ENCODE results near the gene CRMP1. TPM values are rescaled to one million over a fixed set of nuclear protein-coding genes. Genes with fewer than 3 reads are reported as not detected.

Gene CRMP1
- total RNA-seq, 6 experiments from 2014 or later, result 0.09 to 0.31 (median 0.10) TPM; not detected in 3

DNA sequence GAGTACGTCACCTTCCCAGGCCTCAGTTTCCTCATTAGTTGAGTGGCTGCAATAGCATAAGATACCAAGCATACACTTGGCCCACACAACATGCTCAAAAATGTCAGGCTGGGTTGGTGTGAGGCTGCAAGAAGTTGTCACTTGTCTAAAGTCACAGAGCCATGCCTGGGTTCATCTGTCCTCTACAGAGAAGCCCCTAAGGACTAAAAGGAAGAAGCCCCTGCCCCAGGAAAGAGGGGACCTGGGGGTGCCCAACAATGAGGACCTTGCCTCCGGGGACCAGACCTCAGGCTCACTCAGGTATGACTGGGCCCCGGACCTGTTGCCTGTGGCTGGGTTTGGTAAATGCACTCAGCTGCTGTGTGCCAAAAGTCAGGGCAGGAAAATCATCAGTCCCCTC, 82.7 kb downstream of the CRMP1 start:
- no peaks in the 10 kb centered on the region for H3K9me3 ChIP-seq
- no peak overlapping the region for H3K27ac ChIP-seq
- no peak overlapping the region for H3K4me3 ChIP-seq
- H3K27me3 ChIP-seq, result no peaks in the 10 kb centered on the region
- H3K36me3 ChIP-seq, result no peaks in the 10 kb centered on the region
- no peak for ATAC-seq
- WGBS (ENCODE audit: insufficient coverage, low coverage, low lambda C conversion rate, missing lambda C conversion rate), result 75% methylated on average over 2 of the region's 3 CpGs
- TF ChIP-seq POLR2A (IDR thresholded peaks at IDR 0.05), result no peak
- TF ChIP-seq, protein P1, sequence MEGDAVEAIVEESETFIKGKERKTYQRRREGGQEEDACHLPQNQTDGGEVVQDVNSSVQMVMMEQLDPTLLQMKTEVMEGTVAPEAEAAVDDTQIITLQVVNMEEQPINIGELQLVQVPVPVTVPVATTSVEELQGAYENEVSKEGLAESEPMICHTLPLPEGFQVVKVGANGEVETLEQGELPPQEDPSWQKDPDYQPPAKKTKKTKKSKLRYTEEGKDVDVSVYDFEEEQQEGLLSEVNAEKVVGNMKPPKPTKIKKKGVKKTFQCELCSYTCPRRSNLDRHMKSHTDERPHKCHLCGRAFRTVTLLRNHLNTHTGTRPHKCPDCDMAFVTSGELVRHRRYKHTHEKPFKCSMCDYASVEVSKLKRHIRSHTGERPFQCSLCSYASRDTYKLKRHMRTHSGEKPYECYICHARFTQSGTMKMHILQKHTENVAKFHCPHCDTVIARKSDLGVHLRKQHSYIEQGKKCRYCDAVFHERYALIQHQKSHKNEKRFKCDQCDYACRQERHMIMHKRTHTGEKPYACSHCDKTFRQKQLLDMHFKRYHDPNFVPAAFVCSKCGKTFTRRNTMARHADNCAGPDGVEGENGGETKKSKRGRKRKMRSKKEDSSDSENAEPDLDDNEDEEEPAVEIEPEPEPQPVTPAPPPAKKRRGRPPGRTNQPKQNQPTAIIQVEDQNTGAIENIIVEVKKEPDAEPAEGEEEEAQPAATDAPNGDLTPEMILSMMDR (IDR thresholded peaks at IDR 0.05), result no peak
- intact Hi-C loops (cut with DNase I), result no loop called here
- H3K4me1 ChIP-seq, result no peaks in the 10 kb centered on the region
- no peak for DNase-seq

- H3K27ac ChIP-seq, result no peak overlapping the region
- DNase-seq, result no peak
- no peaks in the 10 kb centered on the region for H3K4me1 ChIP-seq
- no peaks in the 10 kb centered on the region for H3K36me3 ChIP-seq
- intact Hi-C loops (cut with DNase I), result no loop called here
- WGBS (ENCODE audit: insufficient coverage, low coverage, low lambda C conversion rate, missing lambda C conversion rate), result 100% methylated on average over 2 of the region's 12 CpGs
- no peak for TF ChIP-seq POLR2A (IDR thresholded peaks at IDR 0.05)
- TF ChIP-seq, protein P1 (IDR thresholded peaks at IDR 0.05), result no peak
- H3K27me3 ChIP-seq, result no peaks in the 10 kb centered on the region
- no peak overlapping the region for H3K4me3 ChIP-seq
- ATAC-seq, result no peak
- H3K9me3 ChIP-seq, result no peaks in the 10 kb centered on the region
Measured at GRCh38 chr4:5809216-5809776, 83.6 kb downstream of the CRMP1 start.

GRCh38 chr4:5808081-5808741, 84.7 kb downstream of the CRMP1 start:
- intact Hi-C loops (cut with DNase I), result no loop called here
- H3K27me3 ChIP-seq, result no peaks in the 10 kb centered on the region
- H3K4me1 ChIP-seq, result no peaks in the 10 kb centered on the region
- H3K4me3 ChIP-seq, result no peak overlapping the region
- no peak for TF ChIP-seq POLR2A (IDR thresholded peaks at IDR 0.05)
- TF ChIP-seq, protein P1 (IDR thresholded peaks at IDR 0.05), result no peak
- H3K27ac ChIP-seq, result no peak overlapping the region
- 37% methylated on average over 2 of the region's 10 CpGs for WGBS (ENCODE audit: insufficient coverage, low coverage, low lambda C conversion rate, missing lambda C conversion rate)
- ATAC-seq, result no peak
- no peak for DNase-seq
- no peaks in the 10 kb centered on the region for H3K9me3 ChIP-seq
- H3K36me3 ChIP-seq, result no peaks in the 10 kb centered on the region

DNA sequence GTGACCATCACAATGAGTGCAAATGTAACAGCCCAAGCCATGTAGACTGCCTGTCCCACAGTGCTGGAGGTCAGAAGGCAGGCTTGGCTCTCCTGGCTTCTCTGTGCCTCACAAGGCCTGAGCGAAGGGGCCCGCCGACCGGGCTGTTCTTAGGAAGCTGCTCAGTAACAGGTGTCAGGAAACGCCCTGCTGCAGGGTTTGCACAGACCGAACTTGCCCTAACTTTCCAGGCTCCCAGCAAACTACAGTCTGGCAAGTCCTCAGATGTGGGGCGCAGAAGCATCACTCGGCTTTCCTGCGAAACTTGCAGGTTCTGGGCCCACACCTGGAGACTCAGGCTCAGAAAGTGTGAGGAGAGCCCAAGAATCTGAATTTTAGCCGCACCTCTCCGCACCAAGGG, 87.6 kb downstream of the CRMP1 start:
- ATAC-seq (no peak), DNase-seq (no peak)
- no peak for TF ChIP-seq POLR2A (IDR thresholded peaks at IDR 0.05)
- TF ChIP-seq, protein P1 (IDR thresholded peaks at IDR 0.05), result no peak
- no peaks in the 10 kb centered on the region for H3K9me3 ChIP-seq
- WGBS (ENCODE audit: insufficient coverage, low coverage, low lambda C conversion rate, missing lambda C conversion rate), result 100% methylated on average over 1 of the region's 11 CpGs
- H3K4me1 ChIP-seq, result no peaks in the 10 kb centered on the region
- no peak overlapping the region for H3K4me3 ChIP-seq
- H3K27ac ChIP-seq, result no peak overlapping the region
- intact Hi-C loops (cut with DNase I), result no loop called here
- no peaks in the 10 kb centered on the region for H3K36me3 ChIP-seq
- no peaks in the 10 kb centered on the region for H3K27me3 ChIP-seq
